DOHH2 (cell line): ENCODE measurements around the gene HIC2.
"Not testable (repeated sequence)": the region's sequence is repeated elsewhere in the genome, so short reads cannot be mapped to it uniquely, and the experiment has no call there.

Experiments used
- H3F3A ChIP-seq: fragments of 200-600 bp; sonication (generic), shearing (Covaris generic); 2 replicates; pipeline ENCODE4 v1.6.0; 2016; ENCODE audit warnings: antibody characterized with exemption, mild to moderate bottlenecking; ENCODE audit not compliant: control insufficient read depth, insufficient read depth
- H3K27ac ChIP-seq: fragments of 200-600 bp; sonication (generic); 2 replicates; pipeline ENCODE4 v1.5.1; 2014; ENCODE audit warnings: low read depth, mild to moderate bottlenecking, low read length, moderate library complexity
- H3K27me3 ChIP-seq: fragments of 200-600 bp; sonication (generic); 2 replicates; pipeline ENCODE4 v1.6.1; 2014; ENCODE audit warnings: mild to moderate bottlenecking, low read length, mixed read lengths; ENCODE audit not compliant: control insufficient read depth
- H3K36me3 ChIP-seq: fragments of 200-600 bp; sonication (generic); 2 replicates; pipeline ENCODE4 v1.6.1; 2014; ENCODE audit warnings: mild to moderate bottlenecking, low read length, moderate library complexity, mixed read lengths; ENCODE audit not compliant: control insufficient read depth
- H3K4me1 ChIP-seq: fragments of 200-600 bp; sonication (generic); 2 replicates; pipeline ENCODE4 v1.6.1; 2014; ENCODE audit warnings: mild to moderate bottlenecking, low read length, mixed read lengths; ENCODE audit not compliant: control insufficient read depth
- H3K4me2 ChIP-seq: fragments of 200-600 bp; sonication (generic); 2 replicates; pipeline ENCODE4 v1.6.0; 2014; ENCODE audit warnings: mild to moderate bottlenecking, low read length, moderate library complexity
- H3K4me3 ChIP-seq: fragments of 200-600 bp; sonication (generic); 2 replicates; pipeline ENCODE4 v1.5.1; 2014; ENCODE audit warnings: mild to moderate bottlenecking, low read length, mixed read lengths
- H3K79me2 ChIP-seq: fragments of 200-600 bp; sonication (generic); 2 replicates; pipeline ENCODE4 v1.6.1; 2014; ENCODE audit warnings: mild to moderate bottlenecking, low read length, mixed read lengths; ENCODE audit not compliant: control insufficient read depth
- H3K9me2 ChIP-seq: fragments of 200-600 bp; sonication (generic); replicated peaks from 2 replicates; pipeline ENCODE4 v1.6.1; 2014; ENCODE audit warnings: mild to moderate bottlenecking, low read length, mixed read lengths; ENCODE audit not compliant: control insufficient read depth
- H3K9me3 ChIP-seq: fragments of 200-600 bp; sonication (generic); 2 replicates; pipeline ENCODE4 v1.6.1; 2014; ENCODE audit warnings: antibody characterized with exemption, low read length, mixed read lengths; ENCODE audit not compliant: control insufficient read depth, insufficient read depth
- H4K20me1 ChIP-seq: fragments of 200-600 bp; sonication (generic); 2 replicates; pipeline ENCODE4 v1.6.0; 2014; ENCODE audit warnings: low read depth, mild to moderate bottlenecking, antibody characterized with exemption, low read length, moderate library complexity; ENCODE audit not compliant: control insufficient read depth, insufficient read depth
- CTCF ChIP-seq: fragments of 200-600 bp; sonication (generic); IDR thresholded peaks from one replicate; pipeline ENCODE4 v1.5.1; 2014; ENCODE audit warnings: antibody characterized with exemption, mild to moderate bottlenecking, low read depth, low read length; ENCODE audit not compliant: poor library complexity, severe bottlenecking
- EZH2phosphoT487 ChIP-seq: fragments of 200-600 bp; sonication (generic); IDR thresholded peaks from 2 replicates; pipeline ENCODE4 v1.6.1; 2017; ENCODE audit warnings: borderline replicate concordance, mild to moderate bottlenecking, antibody characterized with exemption, low read length, moderate library complexity, mixed read lengths

HIC2 gene

GRCh38 chr22:21441170-21441569 lies 24.0 kb downstream of the HIC2 start:
- not testable (repeated sequence) for H3K27me3 ChIP-seq, H3K9me2 ChIP-seq, H3K9me3 ChIP-seq, H3K4me3 ChIP-seq, H3K4me1 ChIP-seq, H3K36me3 ChIP-seq, H3K79me2 ChIP-seq, H3K4me2 ChIP-seq, H3F3A ChIP-seq, H3K27ac ChIP-seq, H4K20me1 ChIP-seq

- not testable (repeated sequence) for H3K27me3 ChIP-seq, H3K4me1 ChIP-seq, H3F3A ChIP-seq, H3K4me2 ChIP-seq, H3K9me3 ChIP-seq, H3K79me2 ChIP-seq, H3K27ac ChIP-seq, H4K20me1 ChIP-seq, H3K36me3 ChIP-seq, H3K4me3 ChIP-seq, H3K9me2 ChIP-seq
Observed at GRCh38 chr22:21442123-21442522, 25.0 kb downstream of the HIC2 start.

- not testable (repeated sequence) for H3K9me2 ChIP-seq, H4K20me1 ChIP-seq, H3K4me3 ChIP-seq, H3K9me3 ChIP-seq, H3K79me2 ChIP-seq, H3K27me3 ChIP-seq, H3K4me2 ChIP-seq, H3F3A ChIP-seq, H3K36me3 ChIP-seq, H3K4me1 ChIP-seq, H3K27ac ChIP-seq
Observed at GRCh38 chr22:21442646-21443045, 25.5 kb downstream of the HIC2 start.

DNA sequence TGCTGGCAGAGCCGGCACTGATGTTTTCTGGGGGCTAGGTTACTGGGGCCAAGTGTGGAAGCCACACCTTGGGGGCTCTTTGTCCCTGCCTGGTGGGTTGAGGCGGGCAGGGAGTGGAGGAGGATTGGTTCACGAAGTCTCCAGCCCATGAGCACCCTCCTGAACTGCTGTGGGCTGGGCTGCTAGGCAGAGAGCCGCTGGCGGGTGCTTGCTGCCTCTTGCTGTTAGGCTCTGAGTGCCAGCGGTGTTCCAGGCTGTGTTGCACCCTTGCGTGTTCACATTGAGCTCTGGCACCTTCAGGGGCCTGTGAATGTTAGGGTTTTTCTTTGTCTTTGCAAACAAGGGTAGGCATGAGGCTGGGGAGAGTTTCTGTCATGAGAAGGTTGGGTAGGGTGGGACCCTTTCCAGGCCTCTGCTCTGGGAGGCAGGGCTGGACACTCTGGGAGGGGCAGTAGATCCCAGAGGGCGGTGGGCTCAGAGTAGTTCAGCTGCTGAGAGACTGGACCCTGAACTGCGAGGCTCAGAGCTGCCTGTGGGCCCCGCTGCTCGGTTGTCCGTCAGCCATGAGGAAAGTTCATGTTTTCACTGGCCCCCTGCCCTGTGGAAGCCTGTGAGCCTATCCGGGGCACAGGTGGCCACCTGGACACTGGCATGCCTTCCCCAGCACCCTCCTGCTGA lies 26.0 kb downstream of the HIC2 start:
- H3K36me3 ChIP-seq, result peaks cover 9% of the 10 kb centered on the region; the same call in 1 of the 2 replicates
- TF ChIP-seq CTCF, result no peak
- no peak for TF ChIP-seq EZH2phosphoT487
- H3K79me2 ChIP-seq, result no peaks in the 10 kb centered on the region
- no peak overlapping the region for H3K4me2 ChIP-seq
- H3K9me2 ChIP-seq, result no peaks in the 10 kb centered on the region
- no peaks in the 10 kb centered on the region for H3F3A ChIP-seq
- H3K4me3 ChIP-seq, result no peak overlapping the region
- H4K20me1 ChIP-seq, result no peaks in the 10 kb centered on the region
- no peaks in the 10 kb centered on the region for H3K27me3 ChIP-seq
- H3K27ac ChIP-seq, result no peak overlapping the region
- no peaks in the 10 kb centered on the region for H3K4me1 ChIP-seq
- no peaks in the 10 kb centered on the region for H3K9me3 ChIP-seq

GRCh38 chr22:21443735-21444421 lies 26.7 kb downstream of the HIC2 start:
- peaks cover 9% of the 10 kb centered on the region; the same call in 1 of the 2 replicates for H3K36me3 ChIP-seq
- no peaks in the 10 kb centered on the region for H3K27me3 ChIP-seq
- H3K4me1 ChIP-seq, result no peaks in the 10 kb centered on the region
- TF ChIP-seq EZH2phosphoT487, result no peak
- no peak for TF ChIP-seq CTCF
- H3K9me2 ChIP-seq, result no peaks in the 10 kb centered on the region
- H3K4me2 ChIP-seq, result no peak overlapping the region
- H3F3A ChIP-seq, result no peaks in the 10 kb centered on the region
- no peaks in the 10 kb centered on the region for H4K20me1 ChIP-seq
- no peak overlapping the region for H3K4me3 ChIP-seq
- no peak overlapping the region for H3K27ac ChIP-seq
- no peaks in the 10 kb centered on the region for H3K9me3 ChIP-seq
- no peaks in the 10 kb centered on the region for H3K79me2 ChIP-seq
